Breast epithelium (tissue), 4 donors: ENCODE measurements around the gene MUSTN1. TPM values are rescaled to one million over a fixed set of nuclear protein-coding genes. Genes with fewer than 3 reads are reported as not detected.

Experiments used
- DNase-seq, 2 donors: peaks; one replicate each; pipeline ENCODE4 v3.0.0-alpha.2; 2019; ENCODE audit warnings: low spot score in 2 of 2
- H3K27ac ChIP-seq, 2 donors: fragments of 200-600 bp; sonication (generic) in 1 of 2; one replicate each; pipeline ENCODE4 v1.5.1; 2016 to 2019; ENCODE audit warnings: mild to moderate bottlenecking in 1 of 2
- H3K27me3 ChIP-seq, 2 donors: fragments of 200-600 bp; sonication (generic) in 1 of 2; one replicate each; pipeline versions ENCODE4 v1.5.1 to v1.6.0; 2017 to 2019; ENCODE audit warnings: control low read depth in 1 of 2, mild to moderate bottlenecking in 1 of 2
- H3K36me3 ChIP-seq: fragments of 200-600 bp; one replicate; pipeline ENCODE4 v1.5.1; 2019
- H3K4me1 ChIP-seq, 2 donors: fragments of 200-600 bp; sonication (generic); one replicate each; pipeline ENCODE4 v1.5.1; 2016 to 2019; ENCODE audit warnings: control low read depth in 1 of 2
- H3K4me3 ChIP-seq, 3 donors: fragments of 200-600 bp; sonication (generic); 1 replicate in 2 of 3; 2 replicates in 1 of 3; pipeline ENCODE4 v1.5.1; 2016 to 2019; ENCODE audit warnings: mild to moderate bottlenecking in 3 of 3, moderate library complexity in 2 of 3
- H3K9me3 ChIP-seq, 2 donors: fragments of 200-600 bp; sonication (generic) in 1 of 2; one replicate each; pipeline ENCODE4 v1.5.1; 2016 to 2019; ENCODE audit warnings: control low read depth in 1 of 2
- CTCF ChIP-seq, 3 donors: fragments of 450-650 bp; IDR thresholded peaks; one replicate each; pipeline ENCODE4 v1.5.1; 2016 to 2017; ENCODE audit warnings: antibody characterized with exemption in 3 of 3, mild to moderate bottlenecking in 3 of 3, moderate library complexity in 3 of 3
- POLR2A ChIP-seq: fragments of 450-650 bp; IDR thresholded peaks from one replicate; pipeline ENCODE4 v1.6.1; 2016; ENCODE audit warnings: antibody characterized with exemption, mild to moderate bottlenecking, moderate library complexity
- POLR2AphosphoS5 ChIP-seq, 3 donors: sonication (generic); formaldehyde crosslinking; IDR thresholded peaks; one replicate each; pipeline ENCODE4 v1.6.1; 2017; ENCODE audit warnings: antibody characterized with exemption in 3 of 3
- intact Hi-C: fragments of 100-400 bp; cut with DNase I; formaldehyde crosslinking; loops from one replicate; pipeline ENCODE4 v1.15.1; 2023; ENCODE audit warnings: low total_unique reads
- total RNA-seq, 3 donors: library from RNA; depleted of rRNA; stranded (reverse); fragments of >200 nt; gene quantifications; one replicate each; pipeline ENCODE4 v1.1.0, GENCODE V29; 2016

MUSTN1 gene
- total RNA-seq, 3 donors from 2014 or later, result 5.9 to 13.0 (median 6.9) TPM

GRCh38 chr3:52794612-52795099, 40.2 kb downstream of the MUSTN1 start, which contains the start of gene ITIH3:
ITIH3 (plus strand) TSS chr3:52794796; CDS start chr3:52794804, 8 bp downstream.
- Histone ChIP-seq H3K27ac (peak within 1 kb of the TSS in 1 of 2 donors; percentile 52), H3K9me3 (no peaks in the 10 kb centered on the region), H3K4me1 (no peaks in the 10 kb centered on the region), H3K27me3 (no peaks in the 10 kb centered on the region), H3K36me3 (no peaks in the 10 kb centered on the region), H3K4me3 (no peak within 1 kb of the TSS)
- intact Hi-C loops, result no loop called here
- TF ChIP-seq POLR2A, result no peak
- no peak for TF ChIP-seq CTCF (IDR thresholded peaks at IDR 0.05)
- no peak for TF ChIP-seq POLR2AphosphoS5 (IDR thresholded peaks at IDR 0.05)
- DNase-seq, result no peak

GRCh38 chr3:52793702-52794611, 40.9 kb downstream of the MUSTN1 start:
- no peak for TF ChIP-seq POLR2AphosphoS5 (IDR thresholded peaks at IDR 0.05)
- TF ChIP-seq POLR2A, result no peak
- TF ChIP-seq CTCF (IDR thresholded peaks at IDR 0.05), result no peak
- DNase-seq, result no peak
- no peaks in the 10 kb centered on the region for H3K36me3 ChIP-seq
- no peak overlapping the region for H3K4me3 ChIP-seq
- H3K9me3 ChIP-seq, result no peaks in the 10 kb centered on the region
- intact Hi-C loops, result loop anchor here (2.0 kb wide), 1 partner anchor 27 kb away; no protein-coding TSS in a partner anchor
- H3K27me3 ChIP-seq, result no peaks in the 10 kb centered on the region
- peak overlapping the region in 1 of 2 donors; percentile 52 for H3K27ac ChIP-seq
- H3K4me1 ChIP-seq, result no peaks in the 10 kb centered on the region

GRCh38 chr3:52792961-52793695, 41.7 kb downstream of the MUSTN1 start:
- H3K36me3 ChIP-seq, result no peaks in the 10 kb centered on the region
- H3K4me1 ChIP-seq, result no peaks in the 10 kb centered on the region
- H3K4me3 ChIP-seq, result no peak overlapping the region
- intact Hi-C loops, result loop anchor here (2.0 kb wide), 1 partner anchor 28 kb away; no protein-coding TSS in a partner anchor
- TF ChIP-seq POLR2AphosphoS5 (IDR thresholded peaks at IDR 0.05) (no peak), POLR2A (no peak), CTCF (IDR thresholded peaks at IDR 0.05) (no peak)
- peak overlapping the region in 1 of 2 donors; percentile 52 for H3K27ac ChIP-seq
- H3K27me3 ChIP-seq, result no peaks in the 10 kb centered on the region
- no peaks in the 10 kb centered on the region for H3K9me3 ChIP-seq
- DNase-seq, result no peak

GRCh38 chr3:52792413-52792812, 42.4 kb downstream of the MUSTN1 start:
- no peak overlapping the region for H3K27ac ChIP-seq
- DNase-seq, result no peak
- H3K4me1 ChIP-seq, result no peaks in the 10 kb centered on the region
- no peak overlapping the region for H3K4me3 ChIP-seq
- intact Hi-C loops, result loop anchor here (2.0 kb wide), 1 partner anchor 28 kb away; no protein-coding TSS in a partner anchor
- no peaks in the 10 kb centered on the region for H3K36me3 ChIP-seq
- TF ChIP-seq POLR2A (no peak), CTCF (IDR thresholded peaks at IDR 0.05) (no peak), POLR2AphosphoS5 (IDR thresholded peaks at IDR 0.05) (no peak)
- no peaks in the 10 kb centered on the region for H3K9me3 ChIP-seq
- H3K27me3 ChIP-seq, result no peaks in the 10 kb centered on the region
